KMS-11 (cell line): ENCODE measurements around the gene ARHGDIB.

Experiments
- H2AFZ ChIP-seq: fragments of 200-600 bp; sonication (generic); 2 replicates; pipeline ENCODE4 v1.6.1; 2016; ENCODE audit warnings: antibody characterized with exemption, mixed run types, low read depth
- H3K27ac ChIP-seq: fragments of 200-600 bp; sonication (generic); 2 replicates; pipeline ENCODE4 v1.6.1; 2016; ENCODE audit warnings: mild to moderate bottlenecking, mixed run types
- H3K27me3 ChIP-seq: fragments of 200-600 bp; sonication (generic); 2 replicates; pipeline ENCODE4 v1.6.1; 2017; ENCODE audit warnings: mild to moderate bottlenecking, low read depth, mixed run types, moderate library complexity; ENCODE audit not compliant: insufficient read depth
- H3K36me3 ChIP-seq: fragments of 200-600 bp; sonication (generic); 2 replicates; pipeline ENCODE4 v1.6.1; 2017; ENCODE audit warnings: mild to moderate bottlenecking, mixed run types; ENCODE audit not compliant: insufficient read depth
- H3K4me1 ChIP-seq: fragments of 200-600 bp; sonication (generic); 2 replicates; pipeline ENCODE4 v1.6.1; 2016; ENCODE audit warnings: mild to moderate bottlenecking, low read depth, mixed run types; ENCODE audit not compliant: poor library complexity, severe bottlenecking
- H3K4me2 ChIP-seq: fragments of 200-600 bp; sonication (generic); 2 replicates; pipeline ENCODE4 v1.7.0; 2016; ENCODE audit warnings: mild to moderate bottlenecking, mixed run types
- H3K4me3 ChIP-seq: fragments of 200-600 bp; sonication (generic); IDR thresholded peaks from 2 replicates; pipeline ENCODE4 v1.6.1; 2017; ENCODE audit warnings: low read depth, low read length, mixed read lengths; ENCODE audit not compliant: insufficient read depth
- H3K79me2 ChIP-seq: fragments of 200-600 bp; sonication (generic); 2 replicates; pipeline ENCODE4 v1.6.1; 2016; ENCODE audit warnings: low read depth, mixed run types; ENCODE audit not compliant: insufficient read depth
- H3K9ac ChIP-seq: fragments of 200-600 bp; sonication (generic); 2 replicates; pipeline ENCODE4 v1.6.1; 2016; ENCODE audit warnings: mild to moderate bottlenecking, mixed run types
- H4K20me1 ChIP-seq: fragments of 200-600 bp; sonication (generic); 2 replicates; pipeline ENCODE4 v1.6.1; 2016; ENCODE audit warnings: mild to moderate bottlenecking, mixed run types; ENCODE audit not compliant: insufficient read depth
- CTCF ChIP-seq: fragments of 200-600 bp; sonication (generic); conservative IDR thresholded peaks from 2 replicates; pipeline ENCODE4 v1.6.1; 2017; ENCODE audit warnings: low read depth, mild to moderate bottlenecking, antibody characterized with exemption, low read length, moderate library complexity, mixed read lengths

ARHGDIB gene

GRCh38 chr12:14934511-14934910 lies 26.9 kb downstream of the ARHGDIB start:
- no peaks in the 10 kb centered on the region for H3K4me1 ChIP-seq
- no peaks in the 10 kb centered on the region for H3K36me3 ChIP-seq
- no peak overlapping the region for H3K27ac ChIP-seq
- H3K4me3 ChIP-seq = no peak overlapping the region
- H2AFZ ChIP-seq = no peak overlapping the region
- H3K4me2 ChIP-seq = no peak overlapping the region
- no peak for TF ChIP-seq CTCF
- H4K20me1 ChIP-seq = no peaks in the 10 kb centered on the region
- H3K27me3 ChIP-seq = no peaks in the 10 kb centered on the region
- no peaks in the 10 kb centered on the region for H3K79me2 ChIP-seq
- H3K9ac ChIP-seq = no peak overlapping the region

- Histone ChIP-seq H3K36me3 (no peaks in the 10 kb centered on the region), H3K9ac (no peak overlapping the region), H2AFZ (no peak overlapping the region), H3K79me2 (no peaks in the 10 kb centered on the region), H3K4me2 (no peak overlapping the region), H3K4me1 (no peaks in the 10 kb centered on the region), H3K27me3 (no peaks in the 10 kb centered on the region), H3K27ac (no peak overlapping the region), H3K4me3 (no peak overlapping the region), H4K20me1 (no peaks in the 10 kb centered on the region)
- no peak for TF ChIP-seq CTCF
Observed at GRCh38 chr12:14931791-14932560, 29.4 kb downstream of the ARHGDIB start.

GRCh38 chr12:14931359-14931758 lies 30.0 kb downstream of the ARHGDIB start:
- no peak overlapping the region for H3K9ac ChIP-seq
- no peaks in the 10 kb centered on the region for H3K27me3 ChIP-seq
- no peaks in the 10 kb centered on the region for H3K36me3 ChIP-seq
- no peaks in the 10 kb centered on the region for H3K4me1 ChIP-seq
- H3K4me3 ChIP-seq = no peak overlapping the region
- TF ChIP-seq CTCF = no peak
- no peak overlapping the region for H3K4me2 ChIP-seq
- H2AFZ ChIP-seq = no peak overlapping the region
- no peaks in the 10 kb centered on the region for H3K79me2 ChIP-seq
- H4K20me1 ChIP-seq = no peaks in the 10 kb centered on the region
- no peak overlapping the region for H3K27ac ChIP-seq

- Histone ChIP-seq H3K9ac (no peak overlapping the region), H3K79me2 (no peaks in the 10 kb centered on the region), H2AFZ (no peak overlapping the region), H3K36me3 (no peaks in the 10 kb centered on the region), H4K20me1 (no peaks in the 10 kb centered on the region), H3K27ac (no peak overlapping the region), H3K4me3 (no peak overlapping the region), H3K27me3 (no peaks in the 10 kb centered on the region), H3K4me2 (no peak overlapping the region), H3K4me1 (no peaks in the 10 kb centered on the region)
- TF ChIP-seq CTCF = no peak
Observed at GRCh38 chr12:14930299-14930698, 31.1 kb downstream of the ARHGDIB start.
